HTR-8/SVneo (cell line): ENCODE data around the gene LRBA.

Experiments
- DNase-seq: peaks from one replicate; pipeline ENCODE4 v3.0.0; 2011; ENCODE audit warnings: low spot score, mixed read lengths; ENCODE audit not compliant: insufficient read length
- FAIRE-seq: peaks from 2 replicates; lab custom pipeline; 2011; peaks lifted over from hg19 to GRCh38; lab: Jason Lieb, UNC

Gene LRBA

DNA sequence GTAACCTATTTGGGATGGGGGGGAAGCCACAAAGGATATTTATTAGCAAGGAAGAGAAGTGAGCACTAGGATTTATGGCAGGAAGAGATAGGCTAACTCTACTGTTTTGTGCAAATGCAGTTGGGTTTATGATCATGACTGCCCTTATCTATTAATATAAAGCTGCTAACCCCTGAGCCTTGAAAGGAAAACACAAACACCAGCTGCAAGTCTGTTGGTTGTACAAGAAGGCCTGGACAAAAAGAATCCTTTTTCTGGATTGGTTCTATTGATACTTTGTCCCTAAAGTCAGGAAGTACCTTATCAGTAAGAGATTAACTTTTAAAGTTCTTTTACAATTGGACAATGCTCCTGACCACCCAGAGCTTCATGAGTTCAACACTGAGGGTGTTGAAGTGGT lies 188.8 kb downstream of the LRBA start:
- DNase-seq (no peak), FAIRE-seq (no peak)

DNA sequence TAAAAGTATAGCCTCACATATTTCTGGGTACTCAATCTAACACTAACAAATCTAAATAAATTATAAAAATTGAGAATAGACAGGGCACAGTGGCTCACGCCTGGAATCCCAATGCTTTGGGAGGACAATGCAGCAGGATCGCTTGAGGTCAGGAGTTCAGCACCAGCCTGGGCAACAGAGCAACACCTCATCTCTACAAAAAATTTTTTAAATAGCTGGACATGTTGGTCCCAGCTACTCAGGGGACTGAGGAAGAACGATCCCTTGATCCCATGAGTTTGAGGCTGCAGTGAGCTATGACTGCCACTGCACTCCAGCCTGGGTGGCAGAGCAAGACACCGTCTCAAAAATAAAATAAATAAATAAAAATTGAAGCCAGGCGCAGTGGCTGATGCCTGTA lies 192.7 kb downstream of the LRBA start:
- DNase-seq (no peak), FAIRE-seq (no peak)

DNA sequence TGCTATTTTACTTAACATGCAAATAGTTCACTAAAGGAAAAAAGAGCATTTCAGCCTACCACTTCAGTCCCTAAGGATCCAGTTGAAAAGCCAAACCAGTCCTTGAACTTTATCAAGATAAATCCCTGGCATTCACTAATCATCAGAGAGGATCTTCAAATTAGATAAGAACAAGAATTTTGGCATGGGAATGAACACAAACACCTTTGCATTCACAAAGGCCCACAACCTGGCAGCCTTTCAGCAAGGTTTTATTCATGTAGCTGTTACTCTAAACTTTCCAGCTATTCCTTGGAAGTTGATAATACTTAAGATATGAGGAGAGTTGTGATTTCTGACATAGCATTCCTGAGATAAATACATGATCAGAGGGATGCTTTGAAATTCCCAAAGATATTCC lies 193.4 kb downstream of the LRBA start:
- no peak for DNase-seq
- no peak for FAIRE-seq

DNA sequence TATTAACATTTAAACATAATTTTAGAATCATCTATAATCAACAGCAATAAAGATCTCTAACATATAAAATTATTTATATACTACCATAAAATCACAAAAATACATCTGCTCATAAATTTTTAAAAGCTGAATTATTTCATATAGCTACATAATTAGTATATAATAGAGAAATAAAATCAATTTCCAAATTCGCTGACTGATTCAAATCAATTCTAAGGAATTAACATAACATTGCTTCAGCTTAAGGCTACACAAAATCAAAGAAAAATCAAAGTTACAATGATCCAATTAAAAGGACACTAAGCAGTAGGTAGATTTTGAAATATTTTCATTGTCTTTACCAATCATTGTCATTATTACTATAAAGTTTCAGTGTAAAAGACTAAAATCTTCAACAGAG lies 194.7 kb downstream of the LRBA start:
- no peak for FAIRE-seq
- no peak for DNase-seq

DNA sequence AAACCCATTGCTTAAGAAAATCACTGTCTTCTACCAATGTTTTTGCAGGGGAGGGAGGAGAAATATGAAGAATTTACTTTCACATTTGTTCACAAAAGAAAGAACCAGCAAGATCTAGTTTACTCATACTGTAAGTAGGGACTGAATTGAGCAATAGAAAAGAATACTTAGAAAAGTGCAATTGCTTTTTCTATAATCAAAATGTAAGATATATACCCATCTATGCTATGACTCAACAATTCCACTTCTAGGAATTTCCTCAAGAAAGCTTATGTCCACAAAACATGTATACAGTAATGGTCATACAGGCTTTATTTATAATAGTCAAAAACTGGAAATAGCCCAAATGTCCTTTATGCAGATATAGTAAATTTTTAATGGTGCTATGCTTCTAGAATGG lies 196.4 kb downstream of the LRBA start:
- FAIRE-seq, result no peak
- no peak for DNase-seq

DNA sequence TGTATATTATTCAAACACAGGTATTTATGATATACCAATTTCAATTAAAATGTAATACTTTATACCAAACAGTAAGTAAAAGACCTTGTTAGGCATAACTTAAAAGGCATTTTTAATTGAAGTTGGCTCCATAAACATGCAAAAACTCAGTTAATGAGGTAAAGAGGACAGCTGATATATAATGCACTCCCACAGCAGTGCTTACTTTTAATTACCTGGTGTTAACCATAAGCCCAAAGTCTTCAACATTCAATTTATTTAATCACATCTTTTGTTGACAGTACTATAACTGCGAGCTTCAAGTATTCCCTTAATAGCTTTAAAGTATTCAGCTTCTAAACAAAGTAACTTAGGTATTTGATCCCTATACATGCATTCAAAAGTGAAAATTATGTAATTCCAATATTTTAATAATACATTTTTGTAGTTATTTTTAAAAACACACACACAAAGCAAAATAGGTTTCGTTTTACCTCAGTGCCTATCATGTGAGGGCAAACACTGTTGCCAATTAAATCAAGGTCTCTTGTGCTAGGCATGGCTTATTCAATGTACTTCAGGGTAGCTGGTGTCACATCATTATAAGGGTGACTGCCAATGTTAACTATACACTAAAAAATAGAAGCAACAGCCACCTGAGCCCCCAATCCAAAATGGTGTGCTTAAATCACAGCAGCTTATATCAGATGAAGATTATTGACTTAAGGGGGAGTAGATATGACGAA lies 197.1 kb downstream of the LRBA start:
- FAIRE-seq (no peak), DNase-seq (no peak)

DNA sequence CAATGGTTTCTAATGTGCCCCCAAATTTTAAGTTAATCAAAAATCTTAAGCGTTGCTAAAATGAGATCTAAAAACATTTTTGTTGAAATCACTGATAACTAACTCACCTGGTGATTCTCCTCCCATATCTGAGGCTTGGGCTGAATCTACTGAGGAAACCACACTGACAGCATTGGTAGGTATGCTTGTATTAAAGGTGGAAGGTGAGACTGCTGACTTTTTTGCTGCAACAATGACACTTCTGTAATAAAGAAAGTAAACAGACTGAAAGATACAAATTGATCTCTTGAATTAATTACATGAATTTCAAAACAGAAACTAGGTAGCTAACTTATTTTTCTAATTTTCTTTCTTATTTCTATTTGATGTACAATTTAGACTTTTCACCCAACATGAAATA lies 198.1 kb downstream of the LRBA start:
- FAIRE-seq (no peak), DNase-seq (no peak)

DNA sequence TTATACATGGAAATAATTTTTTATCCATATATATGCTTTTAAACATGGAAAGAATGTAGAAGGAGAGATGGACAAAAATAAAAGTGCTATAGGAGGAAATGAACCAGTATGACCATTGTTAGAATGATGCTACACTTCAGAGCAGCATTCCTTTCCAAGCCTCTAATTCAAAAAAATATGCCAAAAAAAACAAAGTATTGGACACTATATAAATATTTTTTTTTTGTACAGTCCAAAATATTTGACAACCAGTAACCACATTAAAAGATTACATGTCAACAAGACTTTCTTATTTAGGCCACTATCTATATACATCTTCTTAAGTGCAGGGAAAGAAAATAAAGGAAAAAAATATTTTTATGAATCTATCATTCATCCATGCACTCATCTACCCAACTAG lies 198.6 kb downstream of the LRBA start:
- DNase-seq (no peak), FAIRE-seq (no peak)

DNA sequence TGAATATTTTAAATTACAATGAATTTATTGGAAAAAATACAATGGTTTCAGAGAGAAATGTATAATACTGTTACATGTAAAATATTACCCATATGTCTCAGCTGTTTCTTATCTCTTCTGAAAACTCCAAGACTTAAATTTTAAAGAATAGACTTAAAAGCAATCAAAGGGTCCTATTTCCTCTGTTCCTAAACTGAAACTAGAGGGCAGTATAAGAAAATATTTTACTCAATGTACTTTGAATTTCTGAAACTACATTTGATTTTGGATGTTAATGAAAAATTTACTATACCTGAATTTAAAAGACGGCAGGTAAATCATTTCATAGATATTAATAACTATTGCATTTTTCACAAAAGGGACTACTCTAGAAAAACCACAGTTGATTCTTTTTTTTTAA lies 200.2 kb downstream of the LRBA start:
- FAIRE-seq (no peak), DNase-seq (no peak)

DNA sequence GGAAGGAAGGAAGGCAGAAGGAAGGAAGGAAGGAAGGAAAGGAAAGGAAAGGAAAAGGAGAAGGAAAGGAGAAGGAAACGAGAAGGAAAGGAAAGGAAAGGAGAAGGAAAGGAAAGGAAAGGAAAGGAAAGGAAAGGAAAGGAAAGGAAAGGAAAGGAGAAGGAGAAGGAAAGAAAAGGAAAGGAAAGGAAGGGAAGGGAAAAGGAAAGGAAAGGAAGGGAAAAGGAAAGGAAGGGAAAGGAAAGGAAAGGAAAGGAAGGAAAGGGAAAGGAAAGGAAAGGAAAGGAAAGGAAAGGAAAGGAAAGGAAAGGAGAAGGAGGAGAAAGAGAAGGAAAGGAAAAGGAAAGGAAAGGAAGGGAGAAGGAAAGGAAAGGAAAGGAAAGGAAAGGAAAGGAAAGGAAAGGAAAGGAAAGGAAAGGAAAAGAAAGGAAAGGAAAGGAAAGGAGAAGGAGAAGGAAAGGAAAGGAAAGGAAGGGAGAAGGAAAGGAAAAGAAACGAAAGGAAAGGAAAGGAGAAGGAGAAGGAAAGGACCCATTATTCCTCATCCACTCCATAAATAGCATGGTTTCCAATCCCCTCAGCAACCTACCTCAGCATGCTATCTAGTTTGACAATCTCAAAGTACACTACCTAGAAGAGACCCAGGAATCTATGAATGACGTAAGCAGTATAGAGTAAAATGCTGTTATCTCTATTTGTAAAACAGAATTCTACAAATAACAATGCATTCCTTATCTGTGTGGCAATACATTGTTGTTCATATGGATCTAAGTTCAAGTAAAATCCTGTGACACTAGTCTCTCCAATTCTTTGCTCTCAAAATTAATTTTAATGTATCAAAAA lies 209.7 kb downstream of the LRBA start:
- no peak for FAIRE-seq
- DNase-seq, result no peak

DNA sequence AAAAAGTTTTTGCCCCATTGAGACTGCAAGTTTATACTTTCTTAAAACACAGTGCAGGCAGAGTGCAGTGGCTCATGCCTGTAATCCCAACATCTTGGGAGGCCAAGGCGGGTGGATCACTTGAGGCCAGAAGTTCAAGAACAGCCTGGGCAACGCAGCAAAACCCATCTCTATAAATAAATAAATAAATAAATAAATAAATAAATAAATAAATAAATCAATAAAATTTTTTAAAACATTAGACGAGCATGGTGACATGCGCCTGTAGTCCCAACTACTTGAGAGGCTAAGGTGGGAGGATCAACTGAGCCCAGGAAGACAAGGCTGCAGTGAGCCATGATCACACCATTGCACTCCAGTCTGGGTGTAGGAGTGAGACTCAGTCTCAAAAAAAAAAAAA lies 213.3 kb downstream of the LRBA start:
- DNase-seq (no peak), FAIRE-seq (no peak)

DNA sequence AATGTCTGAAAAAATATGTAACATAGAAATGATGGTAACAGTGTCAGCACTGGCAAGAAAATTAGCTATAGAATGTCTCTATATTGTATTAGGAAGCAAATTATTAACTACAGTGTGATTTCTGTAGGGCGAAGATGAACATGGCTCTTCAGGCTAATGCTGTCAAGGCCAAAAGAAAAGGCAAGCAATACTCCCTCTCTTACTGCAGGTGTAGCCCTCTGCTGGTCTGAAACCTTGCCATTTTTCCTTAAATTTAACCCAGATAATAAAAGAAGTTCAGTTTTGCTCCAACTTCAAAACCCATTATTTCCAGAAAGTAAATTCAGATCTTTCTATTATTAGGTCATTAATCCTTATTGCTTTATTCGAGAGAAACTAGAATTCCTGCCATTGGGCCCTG lies 215.9 kb downstream of the LRBA start:
- no peak for FAIRE-seq
- DNase-seq, result no peak

DNA sequence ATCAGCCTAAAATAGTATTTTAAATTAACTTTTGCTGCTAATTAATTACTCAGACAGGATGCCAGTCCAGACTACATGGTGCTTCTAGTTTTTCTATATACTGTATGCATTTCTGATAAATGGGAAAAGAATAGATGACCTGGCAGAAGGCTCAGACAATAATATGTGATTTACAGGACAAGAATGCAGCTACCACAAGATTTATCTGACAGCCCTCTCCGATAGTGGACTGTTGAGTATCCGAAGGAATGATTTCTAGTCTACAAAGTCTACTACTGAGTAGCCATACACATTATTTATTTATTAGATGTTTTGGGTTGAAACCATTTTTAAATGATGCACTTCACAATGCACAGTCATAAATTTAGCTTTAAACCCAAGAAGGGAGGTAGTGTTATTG lies 220.4 kb downstream of the LRBA start:
- FAIRE-seq, result no peak
- DNase-seq, result no peak

DNA sequence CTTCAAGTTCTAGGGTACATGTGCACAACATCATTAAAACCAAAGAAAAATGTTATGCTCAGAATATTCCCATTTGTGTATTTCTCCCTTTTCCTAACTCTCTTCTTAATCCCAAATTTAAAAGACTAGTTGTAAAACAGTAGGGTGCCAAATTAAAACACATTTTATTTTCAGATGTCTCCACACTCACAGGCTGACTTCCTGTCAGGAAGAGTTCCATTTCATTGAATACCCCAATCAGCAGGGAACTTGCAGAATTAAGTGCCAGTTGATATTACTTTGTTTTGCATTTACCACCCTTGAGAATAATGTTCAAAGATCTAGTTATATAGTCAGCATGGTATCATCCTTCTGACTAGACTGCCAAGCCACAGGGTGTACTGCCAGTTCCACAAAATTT lies 225.2 kb downstream of the LRBA start:
- DNase-seq (no peak), FAIRE-seq (no peak)

DNA sequence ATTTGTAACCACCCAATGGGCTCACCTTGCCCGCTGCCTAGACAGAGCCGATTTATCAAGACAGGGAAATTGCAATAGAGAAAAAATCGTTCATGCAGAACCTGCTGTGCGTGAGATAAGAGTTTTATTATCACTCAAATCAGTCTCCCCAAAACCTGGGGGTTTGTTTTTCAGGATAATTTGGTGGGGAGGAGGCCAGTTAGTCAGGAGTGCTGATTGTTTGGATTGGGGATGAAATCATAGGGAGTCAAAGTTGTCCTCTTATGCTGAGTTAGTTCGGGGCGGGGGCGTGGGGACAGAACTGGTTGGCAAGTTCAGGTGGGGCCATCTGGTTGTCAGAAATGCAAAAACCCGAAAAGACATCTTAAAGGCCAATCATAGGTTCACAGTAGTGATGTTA lies 230.1 kb downstream of the LRBA start:
- no peak for FAIRE-seq
- DNase-seq, result no peak

DNA sequence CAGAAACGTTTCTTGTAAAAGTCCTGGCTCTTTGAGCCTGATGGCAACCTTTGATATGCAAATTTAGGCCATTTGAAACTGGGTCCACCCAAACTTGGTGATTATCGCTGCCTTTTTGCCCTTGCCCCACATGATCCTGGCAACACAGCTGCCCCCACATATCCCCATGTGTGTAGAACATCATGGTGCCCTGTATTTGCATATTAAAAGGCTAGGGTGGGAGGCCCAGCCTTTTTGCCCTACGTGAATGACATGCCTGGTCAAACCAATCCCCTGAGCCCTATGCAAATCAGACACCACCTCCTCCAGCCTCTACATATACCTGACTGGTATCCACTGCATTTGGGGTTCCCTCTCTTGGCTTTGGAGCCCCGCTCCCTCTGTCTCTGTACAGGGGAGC lies 230.8 kb downstream of the LRBA start:
- FAIRE-seq (no peak), DNase-seq (no peak)

DNA sequence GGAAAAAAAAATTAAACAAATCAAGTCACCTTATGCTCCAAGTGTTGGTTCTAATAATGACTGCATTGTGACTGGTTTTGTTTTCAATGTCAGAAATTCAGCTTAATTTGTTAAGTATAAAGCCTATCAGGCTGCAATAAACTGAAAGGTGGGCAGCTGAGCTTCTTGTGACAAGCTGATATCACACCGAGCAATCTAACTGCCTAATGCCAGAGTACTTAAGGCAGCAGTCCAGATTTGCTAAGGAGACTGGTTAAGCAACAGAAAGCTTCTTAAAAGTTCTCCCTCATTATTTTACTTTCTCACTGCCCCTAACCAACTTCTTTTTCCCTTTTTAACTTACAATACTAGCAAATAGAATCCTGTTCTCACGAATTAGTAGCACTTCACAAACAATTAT lies 232.2 kb downstream of the LRBA start:
- no peak for FAIRE-seq

DNA sequence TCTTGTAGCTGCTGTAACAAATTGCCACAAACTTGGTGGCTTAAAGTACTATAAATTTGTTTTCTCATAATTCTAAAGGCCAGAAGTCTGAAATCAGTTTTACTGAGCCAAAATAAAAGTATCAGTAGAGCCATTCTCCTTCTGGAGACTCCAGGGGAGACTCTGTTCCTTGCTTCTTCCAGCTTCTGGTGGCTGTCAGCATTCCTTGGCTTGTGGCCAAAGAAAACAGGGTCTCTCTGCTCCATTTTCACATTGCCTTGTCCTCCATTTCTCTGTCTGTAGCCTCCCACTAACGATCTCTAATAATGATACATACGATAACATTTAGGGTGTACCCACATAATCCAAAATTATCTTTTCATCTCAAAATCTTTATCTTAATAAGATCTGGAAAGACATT lies 232.8 kb downstream of the LRBA start:
- no peak for DNase-seq
- FAIRE-seq, result no peak

More for the DNA sequence above, 232.2 kb downstream of the LRBA start:
- DNase-seq, result no peak

DNA sequence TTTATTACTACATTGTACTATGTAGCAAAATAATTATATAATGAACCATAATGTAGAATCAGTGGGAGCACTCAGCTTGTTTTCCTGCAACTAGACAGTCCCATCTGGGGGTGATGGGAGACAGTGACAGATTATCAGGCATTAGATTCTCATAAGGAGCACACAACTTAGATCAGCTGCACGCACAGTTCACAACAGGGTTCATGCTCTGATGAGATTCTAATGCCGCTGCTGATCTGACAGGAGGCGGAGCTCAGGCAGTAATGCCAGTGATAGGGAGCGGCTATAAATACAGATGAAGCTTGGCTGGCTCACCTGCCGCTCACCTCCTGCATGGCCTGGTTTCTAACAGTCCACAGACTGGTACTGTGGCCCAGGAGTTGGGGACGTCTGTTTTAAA lies 233.9 kb downstream of the LRBA start:
- DNase-seq (no peak), FAIRE-seq (no peak)

DNA sequence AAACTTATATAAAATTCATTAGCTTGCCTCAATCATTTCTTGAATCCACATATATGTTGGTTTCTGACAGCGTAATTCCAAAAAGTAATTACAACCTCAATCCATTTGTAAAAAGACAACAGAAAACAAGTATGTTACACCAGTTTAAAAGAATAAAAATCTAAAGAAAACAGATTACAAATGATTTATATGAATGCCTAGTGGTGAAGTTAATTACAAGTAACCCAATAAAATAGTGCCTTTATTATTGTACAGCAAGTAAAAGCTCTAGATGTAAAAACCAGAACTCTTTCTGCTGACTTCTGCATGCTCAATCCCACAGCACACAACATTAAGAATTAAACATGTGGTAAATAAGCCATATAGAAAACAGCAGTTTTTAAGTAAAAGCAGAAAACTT lies 235.4 kb downstream of the LRBA start:
- DNase-seq (no peak), FAIRE-seq (no peak)

DNA sequence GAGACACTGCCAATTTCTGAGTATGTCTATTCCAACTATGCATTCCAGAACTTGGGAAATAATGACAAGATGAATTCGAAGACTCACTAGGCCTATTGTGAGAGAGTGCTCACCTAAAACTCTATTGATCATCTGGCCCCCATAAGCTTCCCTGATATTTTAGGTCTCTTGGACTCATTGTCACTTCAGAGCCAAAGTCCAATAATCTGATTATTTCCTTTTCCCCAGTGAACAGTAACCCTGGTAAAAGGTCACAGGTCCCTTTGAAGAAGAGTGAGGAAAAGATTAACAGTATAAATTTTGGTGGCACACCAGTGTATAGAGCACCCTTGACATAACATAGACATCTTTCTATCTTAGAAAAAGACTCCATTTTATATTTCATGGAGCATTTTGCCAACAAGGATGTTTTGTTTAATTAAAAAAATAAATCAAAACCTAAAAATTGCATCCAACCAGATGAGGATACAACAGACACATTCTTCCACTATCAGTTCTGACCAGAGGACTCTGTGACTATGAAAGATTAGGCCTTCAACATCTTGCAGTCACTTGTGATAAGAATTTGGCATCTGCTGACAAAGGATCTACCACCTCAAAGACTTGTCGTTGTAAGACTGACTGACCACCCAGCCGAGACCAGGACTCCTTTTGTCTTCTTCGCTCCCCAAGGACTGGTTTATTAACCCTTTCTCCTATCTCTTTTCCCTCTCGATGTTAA lies 241.2 kb downstream of the LRBA start:
- no peak for FAIRE-seq
- DNase-seq, result no peak
